LNCaP clone FGC (cell line): ENCODE results near the gene GGTLC2.
"Not testable (repeated sequence)": the region's sequence is repeated elsewhere in the genome, so short reads cannot be mapped to it uniquely, and the experiment has no call there.

Source experiments
- DNase-seq: peaks from one replicate; pipeline ENCODE4 v3.0.0-alpha.2; 2011; ENCODE audit warnings: low read depth
- H3K4me3 ChIP-seq: 2 replicates; pipeline ENCODE4 v1.5.1; 2011; ENCODE audit warnings: mild to moderate bottlenecking, low read depth, low read length, control low read depth
- CTCF ChIP-seq: IDR thresholded peaks from 2 replicates; pipeline ENCODE4 v1.5.1; 2012; ENCODE audit warnings: mild to moderate bottlenecking; ENCODE audit not compliant: control insufficient read depth, insufficient read depth; ENCODE audit errors: extremely low read depth

GGTLC2 gene

GRCh38 chr22:22682807-22683667 lies 38.6 kb downstream of the GGTLC2 start:
- no peak for DNase-seq
- H3K4me3 ChIP-seq, result no peak overlapping the region
- TF ChIP-seq CTCF, result no peak

- no peak for TF ChIP-seq CTCF
- no peak for DNase-seq
- no peak overlapping the region for H3K4me3 ChIP-seq
Observed at GRCh38 chr22:22683668-22684361, 39.4 kb downstream of the GGTLC2 start.

- H3K4me3 ChIP-seq, result no peak overlapping the region
- peak; percentile 58 for TF ChIP-seq CTCF
- DNase-seq, result no peak
Observed at GRCh38 chr22:22684580-22685561, 40.5 kb downstream of the GGTLC2 start.

- no peak for DNase-seq
- H3K4me3 ChIP-seq, result no peak overlapping the region
- no peak for TF ChIP-seq CTCF
Observed at GRCh38 chr22:22685586-22685985, 41.2 kb downstream of the GGTLC2 start.

- not testable (repeated sequence) for DNase-seq, H3K4me3 ChIP-seq
Observed at GRCh38 chr22:22686202-22687115, 42.0 kb downstream of the GGTLC2 start.

GRCh38 chr22:22687638-22688500 lies 43.5 kb downstream of the GGTLC2 start:
- no peak for DNase-seq
- TF ChIP-seq CTCF, result peak; percentile 93
- no peak overlapping the region for H3K4me3 ChIP-seq
